ENCODE results near the gene NCS1.

Gene NCS1

DNA sequence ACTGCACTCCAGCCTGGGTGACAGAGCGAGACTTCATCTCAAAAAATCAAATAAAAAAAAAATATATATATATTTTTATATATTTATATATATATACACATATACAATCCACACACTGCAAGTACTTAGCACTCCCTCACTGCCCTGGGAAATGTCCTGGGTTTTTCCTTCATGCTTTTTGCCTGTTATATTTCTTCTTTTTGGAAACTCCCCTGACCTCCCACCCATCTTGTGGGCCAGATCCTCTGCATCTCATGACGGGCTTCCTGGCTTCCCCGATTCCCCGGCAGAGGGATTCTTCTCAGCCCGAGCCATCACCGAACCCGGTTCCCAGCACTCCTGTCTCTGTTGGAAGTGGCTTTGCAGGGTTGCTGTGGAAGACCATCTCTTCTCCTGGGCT, 39.5 kb upstream of the NCS1 start:
- Histone ChIP-seq H3K27me3 (no peaks in the 10 kb centered on the region), H3K9ac (no peak overlapping the region), H4K20me1 (peaks cover 0 to 12% (median 0%) of the 10 kb centered on the region in 11 experiments; a peak in 2 of 22 replicates), H3K36me3 (peaks cover 21 to 84% (median 65%) of the 10 kb centered on the region in 11 experiments; a peak in 21 of 22 replicates), H3K27ac (no peak overlapping the region), H3K4me2 (no peak overlapping the region), H3K9me3 (replicated peaks in 1 of 11) (peaks cover 0 to 16% (median 0%) of the 10 kb centered on the region in 11 experiments; a peak in 7 of 22 replicates), H3K4me3 (no peak overlapping the region), H3K4me1 (peaks cover 37 to 62% (median 43%) of the 10 kb centered on the region in 10 experiments)
- no peak for TF ChIP-seq Cebpa-rat (IDR thresholded peaks at IDR 0.05)

GRCh38 chr9:130137081-130137640, 35.0 kb upstream of the NCS1 start:
- peak overlapping the region in 2 of 11 experiments; percentile 22 to 58; a peak in 1 of 22 replicates for H3K27ac ChIP-seq
- H3K9ac ChIP-seq: no peak overlapping the region
- H3K36me3 ChIP-seq: peaks cover 0 to 50% (median 38%) of the 10 kb centered on the region in 11 experiments; a peak in 16 of 22 replicates
- peak overlapping the region; percentile 56 to 85 (median 69) for H3K4me2 ChIP-seq
- H3K27me3 ChIP-seq: no peaks in the 10 kb centered on the region
- no peak overlapping the region for H3K4me3 ChIP-seq
- TF ChIP-seq Cebpa-rat (IDR thresholded peaks at IDR 0.05): no peak
- H4K20me1 ChIP-seq: peaks cover 0 to 17% (median 0%) of the 10 kb centered on the region in 11 experiments; a peak in 3 of 22 replicates
- peaks cover 49 to 67% (median 57%) of the 10 kb centered on the region in 10 experiments for H3K4me1 ChIP-seq
- peaks cover 0 to 16% (median 0%) of the 10 kb centered on the region in 11 experiments; a peak in 7 of 22 replicates for H3K9me3 ChIP-seq (replicated peaks in 1 of 11)

DNA sequence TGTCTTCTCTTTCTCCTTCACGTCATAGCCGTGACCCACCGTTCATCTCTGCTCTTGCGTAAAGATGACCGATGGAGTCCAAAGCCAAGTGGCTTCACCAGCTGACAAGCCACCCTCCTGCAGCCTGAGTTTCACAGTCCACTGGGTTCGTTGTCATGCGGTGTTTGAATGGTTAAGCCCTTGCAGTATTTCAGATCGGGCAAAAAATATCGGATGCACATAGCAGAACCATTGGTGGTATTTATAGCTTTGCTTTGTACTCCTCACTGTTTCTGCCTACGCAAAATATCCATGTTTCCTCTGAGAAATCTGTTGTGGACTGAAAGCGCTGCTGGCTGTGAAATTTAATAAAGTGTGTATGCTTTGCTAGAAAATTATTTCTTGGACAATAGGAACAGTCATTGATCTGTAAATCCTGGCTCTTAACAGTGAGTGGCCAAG, 34.5 kb upstream of the NCS1 start:
- H3K27me3 ChIP-seq: no peaks in the 10 kb centered on the region
- peaks cover 0 to 17% (median 0%) of the 10 kb centered on the region in 11 experiments; a peak in 3 of 22 replicates for H4K20me1 ChIP-seq
- H3K27ac ChIP-seq: peak overlapping the region in 7 of 11 experiments; percentile 12 to 58 (median 27); a peak in 6 of 22 replicates
- peak overlapping the region in 1 of 11 experiments; percentile 35; a peak in 1 of 22 replicates for H3K9ac ChIP-seq
- H3K4me3 ChIP-seq: no peak overlapping the region
- peaks cover 0 to 46% (median 35%) of the 10 kb centered on the region in 11 experiments; a peak in 15 of 22 replicates for H3K36me3 ChIP-seq
- no peak for TF ChIP-seq Cebpa-rat (IDR thresholded peaks at IDR 0.05)
- H3K9me3 ChIP-seq (replicated peaks in 1 of 11): peaks cover 0 to 16% (median 0%) of the 10 kb centered on the region in 11 experiments; a peak in 7 of 22 replicates
- H3K4me1 ChIP-seq: peaks cover 54 to 72% (median 62%) of the 10 kb centered on the region in 10 experiments
- H3K4me2 ChIP-seq: peak overlapping the region; percentile 56 to 85 (median 69)

- Histone ChIP-seq H3K27me3 (no peaks in the 10 kb centered on the region), H3K4me1 (peaks cover 60 to 78% (median 68%) of the 10 kb centered on the region in 10 experiments), H3K36me3 (peaks cover 0 to 41% (median 34%) of the 10 kb centered on the region in 11 experiments; a peak in 15 of 22 replicates), H3K4me3 (no peak overlapping the region), H3K9me3 (replicated peaks in 1 of 11) (peaks cover 0 to 16% (median 0%) of the 10 kb centered on the region in 11 experiments; a peak in 7 of 22 replicates), H3K4me2 (peak overlapping the region; percentile 62 to 88 (median 76)), H4K20me1 (peaks cover 0 to 17% (median 0%) of the 10 kb centered on the region in 11 experiments; a peak in 3 of 22 replicates), H3K27ac (peak overlapping the region in 7 of 11 experiments; percentile 12 to 58 (median 27); a peak in 7 of 22 replicates), H3K9ac (peak overlapping the region in 1 of 11 experiments; percentile 35; a peak in 1 of 22 replicates)
- TF ChIP-seq Cebpa-rat (IDR thresholded peaks at IDR 0.05): no peak
Measured at GRCh38 chr9:130138171-130138653, 34.0 kb upstream of the NCS1 start.

GRCh38 chr9:130138791-130139190, 33.4 kb upstream of the NCS1 start:
- H3K27me3 ChIP-seq: peaks cover 0 to 4% (median 0%) of the 10 kb centered on the region in 11 experiments; a peak in 1 of 22 replicates
- H3K4me1 ChIP-seq: peaks cover 66 to 83% (median 74%) of the 10 kb centered on the region in 10 experiments
- 0 out of 22 replicates have a peak overlapping the region, but pooled peaks of 1 of the 11 experiments have one; percentile 5 for H3K27ac ChIP-seq
- H3K9me3 ChIP-seq (replicated peaks in 1 of 11): peaks cover 0 to 16% (median 0%) of the 10 kb centered on the region in 11 experiments; a peak in 7 of 22 replicates
- peaks cover 0 to 17% (median 0%) of the 10 kb centered on the region in 11 experiments; a peak in 3 of 22 replicates for H4K20me1 ChIP-seq
- H3K36me3 ChIP-seq: peaks cover 0 to 36% (median 29%) of the 10 kb centered on the region in 11 experiments; a peak in 14 of 22 replicates
- no peak overlapping the region for H3K4me3 ChIP-seq
- no peak for TF ChIP-seq Cebpa-rat (IDR thresholded peaks at IDR 0.05)
- no peak overlapping the region for H3K9ac ChIP-seq
- H3K4me2 ChIP-seq: peak overlapping the region; percentile 46 to 88 (median 76)

DNA sequence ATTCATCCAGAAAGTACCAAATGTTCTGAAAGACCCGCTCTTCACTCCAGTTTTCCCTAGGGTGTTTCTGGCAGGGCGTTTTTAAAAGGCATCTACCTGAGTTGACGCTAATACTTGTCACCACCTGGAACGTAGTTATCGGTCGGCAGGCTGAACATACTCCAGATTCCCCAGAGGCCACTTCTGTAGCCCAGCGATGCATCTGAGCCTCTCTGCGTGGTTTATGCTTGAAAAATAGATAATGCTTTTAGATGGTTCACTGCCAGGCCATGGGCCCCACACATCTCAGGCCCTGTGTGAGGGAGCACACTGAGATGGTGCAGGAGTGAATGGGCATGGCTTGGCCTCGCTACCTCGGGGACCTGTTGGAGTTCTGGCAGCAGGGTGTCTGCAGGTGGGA, 33.0 kb upstream of the NCS1 start:
- H3K9me3 ChIP-seq (replicated peaks in 1 of 11): peaks cover 0 to 16% (median 0%) of the 10 kb centered on the region in 11 experiments; a peak in 7 of 22 replicates
- H4K20me1 ChIP-seq: peaks cover 0 to 17% (median 0%) of the 10 kb centered on the region in 11 experiments; a peak in 3 of 22 replicates
- H3K36me3 ChIP-seq: peaks cover 0 to 31% (median 27%) of the 10 kb centered on the region in 11 experiments; a peak in 14 of 22 replicates
- H3K4me2 ChIP-seq: peak overlapping the region; percentile 46 to 88 (median 76)
- no peak for TF ChIP-seq Cebpa-rat (IDR thresholded peaks at IDR 0.05)
- H3K9ac ChIP-seq: 0 out of 22 replicates have a peak overlapping the region, but pooled peaks of 1 of the 11 experiments have one; percentile 10
- H3K27me3 ChIP-seq: peaks cover 0 to 5% (median 0%) of the 10 kb centered on the region in 11 experiments; a peak in 1 of 22 replicates
- peaks cover 70 to 88% (median 78%) of the 10 kb centered on the region in 10 experiments for H3K4me1 ChIP-seq
- H3K4me3 ChIP-seq: no peak overlapping the region
- H3K27ac ChIP-seq: 0 out of 22 replicates have a peak overlapping the region, but pooled peaks of 1 of the 11 experiments have one; percentile 5

DNA sequence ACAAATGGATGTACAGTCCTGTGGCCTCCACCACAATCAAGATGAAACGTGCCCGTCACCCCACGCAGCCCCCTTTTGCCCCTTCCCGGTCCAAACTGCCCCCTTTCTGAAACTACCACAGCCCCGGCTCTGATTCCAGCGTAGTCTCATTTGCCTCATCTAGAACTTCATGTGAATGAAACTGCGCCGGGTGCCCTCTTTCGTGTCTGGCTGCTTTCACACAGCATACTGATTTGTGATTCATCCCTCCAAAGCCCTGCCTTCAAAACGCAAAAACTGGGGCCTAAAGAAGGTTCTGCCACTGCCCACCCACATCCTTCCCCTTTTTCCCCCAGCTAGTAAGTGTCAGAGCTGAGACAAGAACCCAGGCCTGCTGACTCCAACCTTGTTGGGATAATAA, 31.5 kb upstream of the NCS1 start:
- H3K27me3 ChIP-seq: peaks cover 0 to 5% (median 0%) of the 10 kb centered on the region in 11 experiments; a peak in 1 of 22 replicates
- TF ChIP-seq Cebpa-rat (IDR thresholded peaks at IDR 0.05): no peak
- no peak overlapping the region for H3K4me3 ChIP-seq
- H3K9me3 ChIP-seq (replicated peaks in 1 of 11): peaks cover 0 to 14% (median 0%) of the 10 kb centered on the region in 11 experiments; a peak in 7 of 22 replicates
- peak overlapping the region in 4 of 11 experiments; percentile 8 to 46 (median 29); a peak in 5 of 22 replicates for H3K9ac ChIP-seq
- peaks cover 71 to 90% (median 81%) of the 10 kb centered on the region in 10 experiments for H3K4me1 ChIP-seq
- peak overlapping the region in 5 of 11 experiments; percentile 32 to 55 (median 39); a peak in 8 of 22 replicates for H3K27ac ChIP-seq
- peaks cover 0 to 17% (median 0%) of the 10 kb centered on the region in 11 experiments; a peak in 3 of 22 replicates for H4K20me1 ChIP-seq
- H3K4me2 ChIP-seq: peak overlapping the region; percentile 46 to 88 (median 76)
- peaks cover 0 to 17% (median 15%) of the 10 kb centered on the region in 11 experiments; a peak in 13 of 22 replicates for H3K36me3 ChIP-seq

- Histone ChIP-seq H3K9ac (no peak overlapping the region), H3K27me3 (peaks cover 0 to 5% (median 0%) of the 10 kb centered on the region in 11 experiments; a peak in 1 of 22 replicates), H3K4me3 (no peak overlapping the region), H3K4me1 (peaks cover 66 to 78% (median 73%) of the 10 kb centered on the region in 10 experiments), H3K9me3 (replicated peaks in 1 of 11) (peaks cover 0 to under 1% (median 0%) of the 10 kb centered on the region in 11 experiments; a peak in 1 of 22 replicates), H3K4me2 (peak overlapping the region in 9 of 11 experiments; percentile 63 to 88 (median 79); a peak in 15 of 22 replicates), H4K20me1 (peaks cover 0 to 17% (median 0%) of the 10 kb centered on the region in 11 experiments; a peak in 3 of 22 replicates), H3K36me3 (peaks cover 0 to 4% (median 2%) of the 10 kb centered on the region in 11 experiments; a peak in 9 of 22 replicates), H3K27ac (no peak overlapping the region; a peak in 3 of 22 replicates)
- TF ChIP-seq Cebpa-rat (IDR thresholded peaks at IDR 0.05): no peak
Measured at GRCh38 chr9:130142056-130142455, 30.1 kb upstream of the NCS1 start.
